Esophagus (tissue), 2 donors: ENCODE results near the gene RALGPS2. TPM values are rescaled to one million over a fixed set of nuclear protein-coding genes. Genes with fewer than 3 reads are reported as not detected.
"Not testable (repeated sequence)": the region's sequence is repeated elsewhere in the genome, so short reads cannot be mapped to it uniquely, and the experiment has no call there.

Source experiments
- H3K27ac ChIP-seq, 2 donors: one replicate each; pipeline ENCODE4 v1.5.1; 2013; ENCODE audit warnings: low read depth in 2 of 2, mild to moderate bottlenecking in 2 of 2, inconsistent platforms in 1 of 2, low read length in 1 of 2, moderate library complexity in 1 of 2
- H3K27me3 ChIP-seq, 2 donors: one replicate each; pipeline ENCODE4 v1.6.1; 2013; ENCODE audit warnings: low read length in 2 of 2, control low read depth in 1 of 2, mild to moderate bottlenecking in 1 of 2; ENCODE audit not compliant: insufficient read depth in 2 of 2, control insufficient read depth in 1 of 2
- H3K36me3 ChIP-seq, 2 donors: one replicate each; pipeline ENCODE4 v1.6.1; 2013; ENCODE audit warnings: low read length in 1 of 2; ENCODE audit not compliant: control insufficient read depth in 2 of 2, insufficient read depth in 2 of 2
- H3K4me1 ChIP-seq, 2 donors: one replicate each; pipeline ENCODE4 v1.6.1; 2013; ENCODE audit warnings: low read length in 1 of 2; ENCODE audit not compliant: control insufficient read depth in 2 of 2, insufficient read depth in 2 of 2
- H3K4me3 ChIP-seq, 2 donors: one replicate each; pipeline ENCODE4 v1.5.1; 2013; ENCODE audit warnings: low read length in 2 of 2, mild to moderate bottlenecking in 2 of 2, low read depth in 1 of 2, moderate library complexity in 1 of 2
- H3K9me3 ChIP-seq, 2 donors: one replicate each; pipeline ENCODE4 v1.6.1; 2013; ENCODE audit warnings: mild to moderate bottlenecking in 2 of 2, low read depth in 1 of 2, low read length in 1 of 2, moderate library complexity in 1 of 2; ENCODE audit not compliant: control insufficient read depth in 2 of 2, insufficient read depth in 1 of 2
- WGBS, 2 donors: extraction: QIAGEN DNeasy Blood & Tissue Kit; methylation state at CpG; one replicate each; pipeline ENCODE4 v1.1.7; 2013; 5-methylcytosine and 5-hydroxymethylcytosine counted together
- polyA plus RNA-seq, 2 donors: library from polyadenylated mRNA; stranded (reverse); fragments of 200-250 nt; gene quantifications; one replicate each; pipeline ENCODE4 v1.2.3, GENCODE V29; 2013
- donor health status: healthy with polysubstance abuse.
- donor health status: Bipolar disorder and iron deficiency.

RALGPS2 gene
- polyA plus RNA-seq, 2 donors: 7.6 to 8.6 TPM

GRCh38 chr1:178844436-178844835, 119.4 kb downstream of the RALGPS2 start:
- H3K36me3 ChIP-seq: no peaks in the 10 kb centered on the region
- H3K27me3 ChIP-seq: no peaks in the 10 kb centered on the region
- no peak overlapping the region for H3K27ac ChIP-seq
- H3K4me1 ChIP-seq: no peaks in the 10 kb centered on the region
- WGBS, 2 donors: 79% methylated on average over 3 of the region's 3 CpGs
- H3K4me3 ChIP-seq: no peak overlapping the region
- no peaks in the 10 kb centered on the region for H3K9me3 ChIP-seq

GRCh38 chr1:178846306-178846705, 121.3 kb downstream of the RALGPS2 start:
- Histone ChIP-seq H3K27me3 (no peaks in the 10 kb centered on the region), H3K4me1 (no peaks in the 10 kb centered on the region), H3K9me3 (no peaks in the 10 kb centered on the region), H3K36me3 (no peaks in the 10 kb centered on the region), H3K27ac (no peak overlapping the region), H3K4me3 (no peak overlapping the region)

- 50 to 54% methylated on average over 2 of the region's 2 CpGs for WGBS, 2 donors
- Histone ChIP-seq H3K27ac (no peak overlapping the region), H3K36me3 (no peaks in the 10 kb centered on the region), H3K27me3 (no peaks in the 10 kb centered on the region), H3K4me3 (no peak overlapping the region), H3K9me3 (no peaks in the 10 kb centered on the region), H3K4me1 (no peaks in the 10 kb centered on the region)
Measured at GRCh38 chr1:178847396-178847849, 122.4 kb downstream of the RALGPS2 start.

- not testable (repeated sequence) for H3K4me1 ChIP-seq, H3K27me3 ChIP-seq, H3K9me3 ChIP-seq, H3K36me3 ChIP-seq, H3K4me3 ChIP-seq, H3K27ac ChIP-seq
- 90 to 91% methylated on average over 1 of the region's 1 CpG for WGBS, 2 donors
Measured at GRCh38 chr1:178847919-178848318, 122.9 kb downstream of the RALGPS2 start.

- Histone ChIP-seq H3K27ac (no peak overlapping the region), H3K4me3 (no peak overlapping the region), H3K36me3 (no peaks in the 10 kb centered on the region), H3K9me3 (no peaks in the 10 kb centered on the region), H3K4me1 (no peaks in the 10 kb centered on the region), H3K27me3 (no peaks in the 10 kb centered on the region)
- 79 to 84% methylated on average over 2 of the region's 2 CpGs for WGBS, 2 donors
Measured at GRCh38 chr1:178849918-178850317, 124.9 kb downstream of the RALGPS2 start.

GRCh38 chr1:178857126-178857525, 132.1 kb downstream of the RALGPS2 start:
- no peaks in the 10 kb centered on the region for H3K9me3 ChIP-seq
- whole genome bisulfite sequencing, 2 donors: 93 to 97% methylated on average over 2 of the region's 2 CpGs
- H3K27ac ChIP-seq: no peak overlapping the region
- no peaks in the 10 kb centered on the region for H3K27me3 ChIP-seq
- no peaks in the 10 kb centered on the region for H3K4me1 ChIP-seq
- no peaks in the 10 kb centered on the region for H3K36me3 ChIP-seq
- H3K4me3 ChIP-seq: no peak overlapping the region

GRCh38 chr1:178862416-178862815, 137.4 kb downstream of the RALGPS2 start:
- no peak overlapping the region for H3K4me3 ChIP-seq
- no peaks in the 10 kb centered on the region for H3K27me3 ChIP-seq
- no peak overlapping the region for H3K27ac ChIP-seq
- H3K9me3 ChIP-seq: no peaks in the 10 kb centered on the region
- H3K4me1 ChIP-seq: no peaks in the 10 kb centered on the region
- WGBS, 2 donors: 92 to 97% methylated on average over 3 of the region's 3 CpGs
- H3K36me3 ChIP-seq: peaks cover 0 to 2% of the 10 kb centered on the region in 2 donors

GRCh38 chr1:178862864-178863263, 137.8 kb downstream of the RALGPS2 start:
- no peak overlapping the region for H3K27ac ChIP-seq
- peaks cover 0 to 2% of the 10 kb centered on the region in 2 donors for H3K36me3 ChIP-seq
- H3K4me1 ChIP-seq: no peaks in the 10 kb centered on the region
- no peaks in the 10 kb centered on the region for H3K27me3 ChIP-seq
- no peaks in the 10 kb centered on the region for H3K9me3 ChIP-seq
- H3K4me3 ChIP-seq: no peak overlapping the region

GRCh38 chr1:178864326-178864725, 139.3 kb downstream of the RALGPS2 start:
- Histone ChIP-seq H3K4me1 (no peaks in the 10 kb centered on the region), H3K27me3 (no peaks in the 10 kb centered on the region), H3K27ac (no peak overlapping the region), H3K9me3 (no peaks in the 10 kb centered on the region), H3K4me3 (no peak overlapping the region), H3K36me3 (peaks cover 0 to 2% of the 10 kb centered on the region in 2 donors)
- WGBS, 2 donors: 74 to 87% methylated on average over 6 of the region's 6 CpGs

GRCh38 chr1:178867670-178868069, 142.6 kb downstream of the RALGPS2 start:
- 48 to 58% methylated on average over 5 of the region's 5 CpGs for WGBS, 2 donors

More at GRCh38 chr1:178867670-178868069, 142.6 kb downstream of the RALGPS2 start:
- Histone ChIP-seq H3K27me3 (no peaks in the 10 kb centered on the region), H3K36me3 (peaks cover 0 to 2% of the 10 kb centered on the region in 2 donors), H3K9me3 (no peaks in the 10 kb centered on the region), H3K4me1 (no peaks in the 10 kb centered on the region), H3K27ac (no peak overlapping the region), H3K4me3 (peak overlapping the region in 1 of 2 donors; percentile 33)
